ENCODE measurements around the gene KCNB1.
A peak's percentile ranks its signal among the peaks of the same experiment; 100 is the strongest.

KCNB1 gene

DNA sequence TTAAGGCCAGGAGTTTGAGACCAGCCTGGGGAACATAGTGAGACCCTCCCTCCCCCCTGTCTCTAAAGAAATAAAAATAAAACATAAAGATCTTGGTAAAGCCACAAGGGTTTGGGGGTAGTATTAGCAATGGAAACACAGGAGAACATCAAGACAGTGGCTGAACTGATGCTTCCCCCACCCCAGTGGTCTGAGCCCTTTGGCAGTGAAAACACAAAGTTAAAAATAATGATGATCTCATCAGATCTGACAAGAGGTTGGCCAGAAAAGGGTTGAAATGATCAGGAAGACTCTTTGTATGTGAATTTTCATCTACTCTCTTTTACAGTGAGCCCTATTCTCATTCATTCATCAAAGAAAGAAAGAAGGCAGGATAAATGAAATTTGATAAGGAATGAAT, 93.7 kb downstream of the KCNB1 start:
- DNase-seq (ENCODE audit: low read depth): no peak

GRCh38 chr20:49387581-49387939, 94.9 kb downstream of the KCNB1 start:
- no peak for DNase-seq (ENCODE audit: low read depth)

DNA sequence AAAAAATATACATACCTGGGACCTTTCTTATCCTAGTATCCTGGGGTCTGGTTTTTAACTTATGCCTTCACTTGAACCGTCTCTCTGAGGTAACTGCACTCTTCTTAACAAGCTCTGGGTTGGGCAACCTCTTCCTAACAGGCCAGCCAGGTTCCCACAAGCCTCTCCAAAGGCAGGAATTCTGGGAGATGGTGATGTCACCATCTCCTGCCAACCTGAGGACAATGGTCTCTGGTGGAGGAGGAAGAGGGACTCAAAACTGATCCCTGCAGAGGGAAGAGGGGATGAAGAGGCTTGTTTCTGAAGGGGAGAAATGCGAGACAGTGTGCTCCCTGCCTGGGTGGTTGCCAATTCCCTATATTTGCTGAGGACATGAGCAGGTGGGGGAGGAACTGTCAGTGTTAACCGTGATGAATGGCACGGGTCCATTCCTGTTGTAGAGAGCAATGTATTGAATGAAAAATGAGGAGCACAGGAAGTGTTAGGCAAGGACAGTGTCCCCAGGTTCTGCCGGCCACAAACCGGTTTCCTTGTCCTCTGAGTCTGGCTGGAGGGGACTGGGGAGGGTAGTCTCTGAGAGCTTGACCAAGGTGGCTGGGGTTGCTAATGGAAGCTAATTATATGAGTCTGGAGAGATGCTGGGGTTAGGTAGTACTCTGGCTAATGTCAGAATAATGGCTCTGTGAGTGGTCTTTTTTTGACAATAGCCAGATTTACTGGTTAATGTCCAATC, 95.5 kb downstream of the KCNB1 start:
- DNase-seq (ENCODE audit: low read depth): no peak

GRCh38 chr20:49385465-49385864, 97.0 kb downstream of the KCNB1 start:
- DNase-seq (ENCODE audit: low read depth): no peak

- peak; percentile 70 for DNase-seq (ENCODE audit: low read depth)
Measured at GRCh38 chr20:49384437-49385434, 97.7 kb downstream of the KCNB1 start.

GRCh38 chr20:49381558-49382493, 100.6 kb downstream of the KCNB1 start:
- DNase-seq (ENCODE audit: low read depth): no peak

- DNase-seq (ENCODE audit: low read depth): no peak
Measured at GRCh38 chr20:49380337-49380780, 102.1 kb downstream of the KCNB1 start.

DNA sequence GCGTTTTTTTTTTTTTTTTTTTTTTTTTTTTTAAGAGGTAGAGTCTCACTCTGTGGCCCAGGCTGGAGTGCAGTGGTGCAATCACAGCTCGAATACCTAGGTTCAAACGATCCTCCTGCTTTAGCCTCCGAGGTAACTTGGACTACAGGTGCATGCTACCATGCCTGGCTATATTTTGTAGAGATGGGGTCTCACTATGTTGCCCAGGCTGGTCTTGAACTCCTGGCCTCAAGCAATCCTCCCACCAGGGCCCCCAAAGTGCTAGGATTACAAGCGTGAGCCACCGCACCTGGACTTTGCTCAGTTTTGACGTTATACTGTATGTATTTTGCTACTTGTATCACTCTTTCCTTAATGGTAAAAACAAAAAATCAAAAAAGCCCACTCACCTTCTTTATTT, 103.1 kb downstream of the KCNB1 start:
- DNase-seq (ENCODE audit: low read depth): no peak

DNA sequence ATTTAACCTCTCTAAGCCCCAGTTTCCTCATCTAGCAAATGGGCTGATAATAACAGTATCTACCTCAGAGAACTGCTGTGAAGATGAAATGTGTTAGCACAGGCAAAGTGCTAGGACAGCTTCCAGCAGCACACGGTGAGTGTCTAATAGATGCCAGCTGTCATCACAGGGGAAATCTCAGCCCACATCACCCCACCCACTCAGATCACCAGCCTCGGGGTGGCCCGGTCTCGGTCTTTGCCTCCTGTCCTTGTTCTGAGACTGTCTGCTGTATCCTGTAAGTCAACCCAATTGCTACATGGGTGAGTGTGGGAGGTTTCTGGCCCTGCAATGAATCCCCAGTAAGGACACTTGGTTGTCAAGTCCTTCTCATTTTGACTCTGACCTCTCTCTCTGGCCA, 105.1 kb downstream of the KCNB1 start:
- DNase-seq (ENCODE audit: low read depth): no peak

- DNase-seq (ENCODE audit: low read depth): no peak
Measured at GRCh38 chr20:49375170-49375569, 107.3 kb downstream of the KCNB1 start.

GRCh38 chr20:49372095-49372734, 110.3 kb downstream of the KCNB1 start:
- no peak for DNase-seq (ENCODE audit: low read depth)

GRCh38 chr20:49368596-49368995, 113.9 kb downstream of the KCNB1 start:
- no peak for DNase-seq (ENCODE audit: low read depth)

- no peak for DNase-seq (ENCODE audit: low read depth)
Measured at GRCh38 chr20:49367113-49367512, 115.4 kb downstream of the KCNB1 start.

- no peak for DNase-seq (ENCODE audit: low read depth)
Measured at GRCh38 chr20:49366687-49367086, 115.8 kb downstream of the KCNB1 start.

DNA sequence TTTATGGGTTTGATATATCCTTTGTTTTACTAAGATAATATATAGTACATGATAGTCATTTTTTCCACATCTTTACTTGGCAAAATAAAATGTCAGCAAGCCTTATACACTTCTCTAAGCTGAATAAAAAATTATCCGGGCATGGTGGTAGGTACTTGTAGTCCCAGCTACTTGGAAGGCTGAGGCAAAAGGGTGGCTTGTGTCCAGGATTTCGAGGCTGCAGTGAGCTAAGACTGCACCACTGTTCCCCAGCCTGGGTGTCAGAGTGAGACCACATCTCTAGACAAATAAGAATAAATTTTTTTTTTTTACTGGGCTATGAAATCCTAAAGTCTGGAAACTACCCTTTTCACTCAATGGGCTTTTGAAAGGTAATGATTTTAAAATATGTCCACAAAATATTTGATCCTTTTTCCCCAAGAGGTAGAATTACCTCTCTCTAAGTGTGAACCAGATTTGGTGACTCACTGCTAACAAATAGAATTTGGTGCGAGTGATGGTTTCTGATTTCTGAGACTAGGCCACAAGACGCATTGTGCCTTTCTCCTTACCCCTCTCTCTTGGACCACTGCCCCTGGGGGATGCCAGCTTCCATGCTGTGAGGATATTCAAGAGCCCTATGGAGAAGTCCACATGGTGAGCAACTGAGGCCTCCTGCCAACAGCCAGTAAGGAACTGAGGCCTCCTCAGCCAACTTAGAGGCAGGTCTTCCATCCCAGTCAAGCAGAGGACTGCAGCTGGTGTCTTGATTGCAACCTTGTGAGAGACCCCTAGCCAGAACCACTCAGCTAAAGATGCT, 120.4 kb downstream of the KCNB1 start:
- DNase-seq (ENCODE audit: low read depth): no peak

DNA sequence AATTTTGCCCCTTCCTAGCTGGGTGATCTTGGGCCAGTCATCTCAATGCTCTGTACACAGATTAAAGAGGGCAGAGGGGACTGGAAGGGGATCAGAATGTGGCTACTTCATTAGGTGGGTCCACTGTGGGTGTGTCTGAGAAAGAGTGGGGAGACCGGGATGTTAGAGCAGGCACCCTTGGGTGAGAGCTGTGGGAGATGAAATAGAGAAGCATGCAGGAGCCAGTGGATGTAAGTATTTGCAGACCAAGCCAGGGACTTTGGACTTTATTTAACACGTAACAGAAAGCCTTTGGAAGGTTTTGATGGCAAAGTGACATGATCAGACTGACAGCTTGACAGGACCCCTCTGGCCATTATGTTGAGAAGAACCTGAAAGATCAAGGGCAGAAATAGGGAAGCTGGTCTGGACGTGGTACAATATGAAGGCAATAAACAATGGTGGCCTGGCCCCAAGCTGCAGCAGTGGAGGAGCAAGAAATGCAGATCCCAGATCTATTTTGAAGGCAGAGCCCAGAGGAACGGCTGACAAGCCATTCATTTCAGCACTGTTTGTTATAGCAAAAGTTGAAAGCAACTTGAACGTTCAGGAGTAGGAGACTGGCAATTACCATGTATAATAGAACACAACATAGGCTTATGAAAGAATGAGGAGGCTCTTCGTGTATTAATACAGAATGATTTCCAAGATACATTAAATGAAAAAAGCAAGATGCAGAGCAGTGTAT, 122.1 kb downstream of the KCNB1 start:
- DNase-seq (ENCODE audit: low read depth): no peak

DNA sequence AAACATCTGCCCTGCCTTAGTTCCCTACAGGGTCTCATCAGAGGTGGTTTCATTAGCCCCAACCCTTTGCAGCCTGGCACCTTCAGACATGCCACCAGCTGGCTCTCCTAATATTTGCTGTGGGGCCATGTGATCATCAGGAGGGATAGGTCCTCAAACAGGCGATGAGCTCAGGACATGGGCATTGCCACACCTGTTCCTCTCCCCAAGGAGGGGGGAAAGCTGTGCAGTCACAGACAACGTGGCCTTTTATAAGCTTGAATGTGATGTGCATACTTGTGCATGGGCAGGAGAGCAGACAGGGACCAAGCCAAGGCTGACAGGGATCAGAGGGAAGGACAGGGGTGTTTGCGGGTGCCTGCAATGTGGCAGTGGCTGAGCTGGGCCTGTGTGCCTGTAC, 125.8 kb downstream of the KCNB1 start:
- no peak for DNase-seq (ENCODE audit: low read depth)

- DNase-seq (ENCODE audit: low read depth): no peak
Measured at GRCh38 chr20:49354673-49355072, 127.8 kb downstream of the KCNB1 start.

DNA sequence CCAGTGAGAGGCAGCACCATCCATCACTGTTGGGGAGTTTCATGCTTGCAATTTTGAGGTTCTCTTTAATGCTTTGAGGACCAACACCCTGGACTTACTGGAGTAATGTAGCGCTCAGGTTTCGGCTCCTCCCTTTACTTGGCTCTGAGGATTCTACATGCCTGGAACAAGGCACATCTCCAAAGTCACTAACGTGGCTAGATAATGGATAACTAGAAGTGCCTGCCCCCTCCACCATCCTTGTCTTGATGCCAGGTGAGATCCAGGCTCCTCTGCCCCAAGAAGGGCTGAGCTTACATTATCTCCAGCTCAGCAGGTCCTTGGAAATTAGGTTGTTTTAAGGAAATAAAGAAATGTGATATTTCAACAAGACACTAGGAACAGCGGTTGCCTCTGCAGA, 129.1 kb downstream of the KCNB1 start:
- no peak for DNase-seq (ENCODE audit: low read depth)

- DNase-seq (ENCODE audit: low read depth): no peak
Measured at GRCh38 chr20:49352751-49353150, 129.7 kb downstream of the KCNB1 start.
